ENCODE results near the gene ASS1.

DNA sequence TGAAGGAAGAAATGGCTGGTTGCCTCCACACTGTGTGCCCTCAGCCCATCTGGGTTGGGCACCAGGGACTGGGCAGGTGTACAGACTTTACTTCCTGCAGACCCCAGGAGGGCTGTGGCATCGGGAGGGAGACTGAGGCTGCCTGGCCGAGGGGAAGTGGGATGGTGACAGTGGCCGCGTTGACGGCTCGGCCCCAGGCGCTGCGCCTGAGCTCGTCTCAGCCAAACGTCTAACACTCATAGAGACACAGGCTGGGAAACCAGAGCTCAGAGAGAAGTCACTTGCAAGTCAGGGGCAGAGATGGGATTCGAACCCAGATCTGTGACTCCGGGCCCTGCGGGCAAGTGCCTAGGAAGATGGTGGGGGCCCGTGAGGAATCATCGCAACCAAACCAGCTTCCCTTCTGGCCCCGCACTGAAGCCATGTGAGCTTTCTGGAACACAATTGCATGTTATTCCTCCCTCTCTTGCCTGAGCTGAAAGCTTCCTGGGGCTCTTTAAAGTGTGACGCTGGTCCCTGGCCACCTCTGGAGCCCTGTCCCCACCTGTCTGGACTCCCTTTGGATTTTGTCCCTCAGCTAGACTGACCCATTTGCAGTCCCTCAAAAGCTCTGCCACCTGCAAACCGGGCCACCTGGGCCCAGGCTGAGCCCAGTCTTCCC is 81.6 kb downstream of the ASS1 start:
- TF ChIP-seq, protein P1, sequence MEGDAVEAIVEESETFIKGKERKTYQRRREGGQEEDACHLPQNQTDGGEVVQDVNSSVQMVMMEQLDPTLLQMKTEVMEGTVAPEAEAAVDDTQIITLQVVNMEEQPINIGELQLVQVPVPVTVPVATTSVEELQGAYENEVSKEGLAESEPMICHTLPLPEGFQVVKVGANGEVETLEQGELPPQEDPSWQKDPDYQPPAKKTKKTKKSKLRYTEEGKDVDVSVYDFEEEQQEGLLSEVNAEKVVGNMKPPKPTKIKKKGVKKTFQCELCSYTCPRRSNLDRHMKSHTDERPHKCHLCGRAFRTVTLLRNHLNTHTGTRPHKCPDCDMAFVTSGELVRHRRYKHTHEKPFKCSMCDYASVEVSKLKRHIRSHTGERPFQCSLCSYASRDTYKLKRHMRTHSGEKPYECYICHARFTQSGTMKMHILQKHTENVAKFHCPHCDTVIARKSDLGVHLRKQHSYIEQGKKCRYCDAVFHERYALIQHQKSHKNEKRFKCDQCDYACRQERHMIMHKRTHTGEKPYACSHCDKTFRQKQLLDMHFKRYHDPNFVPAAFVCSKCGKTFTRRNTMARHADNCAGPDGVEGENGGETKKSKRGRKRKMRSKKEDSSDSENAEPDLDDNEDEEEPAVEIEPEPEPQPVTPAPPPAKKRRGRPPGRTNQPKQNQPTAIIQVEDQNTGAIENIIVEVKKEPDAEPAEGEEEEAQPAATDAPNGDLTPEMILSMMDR (IDR thresholded peaks at IDR 0.05), result no peak
- no peak for TF ChIP-seq EP300 (IDR thresholded peaks at IDR 0.05; ENCODE audit: low read depth)
- TF ChIP-seq POLR2A (IDR thresholded peaks at IDR 0.05), result no peak

Measured in transverse colon (tissue), 3 donors.